Peyer's patch (tissue), 4 donors: ENCODE data around the gene CNTN5.

ENCODE experiments used
- CTCF ChIP-seq, 6 experiments: fragments of 450-650 bp in 4 of 6; fragments of 200-600 bp in 2 of 6; sonication (generic) in 1 of 6; IDR thresholded peaks; one replicate each; pipeline ENCODE4 v1.5.1; 2017 to 2019; ENCODE audit warnings: antibody characterized with exemption in 6 of 6, mild to moderate bottlenecking in 3 of 6, moderate library complexity in 1 of 6
- POLR2A ChIP-seq, 2 donors: fragments of 450-650 bp; IDR thresholded peaks; one replicate each; pipeline ENCODE4 v1.5.1; 2017; ENCODE audit warnings: antibody characterized with exemption in 2 of 2, mild to moderate bottlenecking in 2 of 2, moderate library complexity in 2 of 2

GRCh38 chr11:99281331-99281730 lies 260.6 kb downstream of the CNTN5 start:
- TF ChIP-seq POLR2A (IDR thresholded peaks at IDR 0.05) (no peak), CTCF (IDR thresholded peaks at IDR 0.05) (no peak)
